CD4-positive, alpha-beta T cell treated with Interleukin-21 for 1 hour (primary cell): ENCODE results near the gene MTPN.

ENCODE experiments used
- DNase-seq: peaks from one replicate; pipeline ENCODE4 v3.0.0-alpha.2; 2020

The MTPN gene

GRCh38 chr7:135977007-135977741, at the start of gene MTPN:
Gene MTPN, minus strand, starts transcription at chr7:135977359. Its CDS starts 259 bp downstream, at chr7:135977100.
- DNase-seq, result peak; percentile 98

- no peak for DNase-seq
Observed at GRCh38 chr7:136026209-136026608, 49.0 kb upstream of the MTPN start.

GRCh38 chr7:136023134-136023869, 46.1 kb upstream of the MTPN start:
- DNase-seq, result no peak

- DNase-seq, result no peak
Observed at GRCh38 chr7:136020556-136020955, 43.4 kb upstream of the MTPN start.

GRCh38 chr7:136018104-136018503, 40.9 kb upstream of the MTPN start:
- DNase-seq, result no peak

GRCh38 chr7:136016649-136017395, 39.7 kb upstream of the MTPN start:
- no peak for DNase-seq

- DNase-seq, result no peak
Observed at GRCh38 chr7:136015638-136016037, 38.5 kb upstream of the MTPN start.

- DNase-seq, result no peak
Observed at GRCh38 chr7:136014659-136015058, 37.5 kb upstream of the MTPN start.

- DNase-seq, result no peak
Observed at GRCh38 chr7:136012238-136012637, 35.1 kb upstream of the MTPN start.

- DNase-seq, result peak; percentile 58
Observed at GRCh38 chr7:136009488-136010079, 32.4 kb upstream of the MTPN start.

GRCh38 chr7:136006208-136006607, 29.0 kb upstream of the MTPN start:
- no peak for DNase-seq

GRCh38 chr7:136004083-136004482, 26.9 kb upstream of the MTPN start:
- no peak for DNase-seq

GRCh38 chr7:136002802-136003201, 25.6 kb upstream of the MTPN start:
- DNase-seq, result no peak

GRCh38 chr7:136000288-136000913, 23.2 kb upstream of the MTPN start:
- DNase-seq, result no peak

GRCh38 chr7:135998081-135998480, 20.9 kb upstream of the MTPN start:
- DNase-seq, result no peak

- no peak for DNase-seq
Observed at GRCh38 chr7:135995748-135996147, 18.6 kb upstream of the MTPN start.

- DNase-seq, result no peak
Observed at GRCh38 chr7:135994466-135995205, 17.5 kb upstream of the MTPN start.

- DNase-seq, result peak; percentile 24
Observed at GRCh38 chr7:135993950-135994349, 16.8 kb upstream of the MTPN start.

GRCh38 chr7:135991906-135992305, 14.7 kb upstream of the MTPN start:
- DNase-seq, result no peak

GRCh38 chr7:135991322-135991721, 14.2 kb upstream of the MTPN start:
- DNase-seq, result no peak

GRCh38 chr7:135990258-135990657, 13.1 kb upstream of the MTPN start:
- no peak for DNase-seq
